ENCODE data around the gene ZC3H13.

The ZC3H13 gene

GRCh38 chr13:45975337-45975736, 77.2 kb downstream of the ZC3H13 start:
- no peak for TF ChIP-seq CTCF (IDR thresholded peaks at IDR 0.05; ENCODE audit: low read depth, low read length, missing control alignments)
- DNase-seq (ENCODE audit: extremely low read depth, low read depth) = no peak
- no peak overlapping the region for H3K4me3 ChIP-seq (replicated peaks; ENCODE audit: low read depth, low read length)

GRCh38 chr13:45974500-45974899, 78.0 kb downstream of the ZC3H13 start:
- no peak overlapping the region for H3K4me3 ChIP-seq (replicated peaks; ENCODE audit: low read depth, low read length)
- DNase-seq (ENCODE audit: extremely low read depth, low read depth) = no peak
- no peak for TF ChIP-seq CTCF (IDR thresholded peaks at IDR 0.05; ENCODE audit: low read depth, low read length, missing control alignments)

GRCh38 chr13:45967589-45967988, 85.0 kb downstream of the ZC3H13 start:
- TF ChIP-seq CTCF (IDR thresholded peaks at IDR 0.05; ENCODE audit: low read depth, low read length, missing control alignments) = no peak
- DNase-seq (ENCODE audit: extremely low read depth, low read depth) = no peak

GRCh38 chr13:45966715-45967114, 85.8 kb downstream of the ZC3H13 start:
- DNase-seq (ENCODE audit: extremely low read depth, low read depth) = no peak
- no peak for TF ChIP-seq CTCF (IDR thresholded peaks at IDR 0.05; ENCODE audit: low read depth, low read length, missing control alignments)
- no peak overlapping the region for H3K4me3 ChIP-seq (replicated peaks; ENCODE audit: low read depth, low read length)

More at GRCh38 chr13:45967589-45967988, 85.0 kb downstream of the ZC3H13 start:
- H3K4me3 ChIP-seq (replicated peaks; ENCODE audit: low read depth, low read length) = no peak overlapping the region

GRCh38 chr13:45961468-45961867, 91.1 kb downstream of the ZC3H13 start:
- H3K4me3 ChIP-seq (replicated peaks; ENCODE audit: low read depth, low read length) = no peak overlapping the region
- DNase-seq (ENCODE audit: extremely low read depth, low read depth) = no peak
- TF ChIP-seq CTCF (IDR thresholded peaks at IDR 0.05; ENCODE audit: low read depth, low read length, missing control alignments) = no peak

- H3K4me3 ChIP-seq (replicated peaks; ENCODE audit: low read depth, low read length) = no peak overlapping the region
- TF ChIP-seq CTCF (IDR thresholded peaks at IDR 0.05; ENCODE audit: low read depth, low read length, missing control alignments) = no peak
- no peak for DNase-seq (ENCODE audit: extremely low read depth, low read depth)
Observed at GRCh38 chr13:45954836-45955800, 97.4 kb downstream of the ZC3H13 start.
